ENCODE measurements around the gene GALK2. TPM values are rescaled to one million over a fixed set of nuclear protein-coding genes. Genes with fewer than 3 reads are reported as not detected.

Gene GALK2
- total RNA-seq, 1 experiment from 2014 or later = 13.7 TPM

DNA sequence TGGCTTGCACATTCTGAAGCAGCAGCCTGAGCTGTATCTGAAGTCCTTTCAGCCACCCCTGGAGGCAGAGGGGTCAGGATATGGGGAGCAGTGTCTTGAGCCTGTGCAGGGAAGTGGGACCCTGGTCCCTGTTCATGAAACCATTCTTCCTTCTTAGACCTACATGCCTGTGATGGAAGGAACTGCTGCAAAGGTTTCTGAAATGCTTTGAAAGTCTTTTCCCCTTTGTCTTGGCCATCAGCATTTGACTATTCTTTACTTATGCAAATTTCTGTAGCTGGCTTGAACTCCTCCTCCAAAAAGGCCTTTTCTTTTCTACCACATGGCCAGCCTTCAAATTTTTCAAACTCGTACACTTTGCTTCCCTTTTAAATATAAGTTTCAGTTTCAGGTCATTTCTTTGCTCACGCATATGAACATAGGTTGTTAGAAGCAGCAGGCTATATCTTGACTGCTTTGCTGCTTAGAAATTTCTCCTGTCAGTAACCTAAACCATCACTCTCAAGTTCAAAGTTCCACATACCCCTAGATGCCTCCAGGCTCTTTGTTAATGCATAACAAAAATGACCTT lies 62.3 kb downstream of the GALK2 start:
- H3K23ac ChIP-seq (ENCODE audit: insufficient read length, low read depth, low read length) = no peak overlapping the region
- H3K4ac ChIP-seq (ENCODE audit: low read depth, low read length) = no peak overlapping the region
- H2AFZ ChIP-seq (ENCODE audit: low read length) = no peak overlapping the region
- H4K5ac ChIP-seq (ENCODE audit: insufficient read length, low read depth, low read length) = no peak overlapping the region
- H4K8ac ChIP-seq (replicated peaks; ENCODE audit: insufficient read length, low read depth, low read length) = no peak overlapping the region
- peaks cover 2% of the 10 kb centered on the region; the same call in 1 of the 2 replicates for H3K4me1 ChIP-seq (ENCODE audit: insufficient read depth, low read length)
- no peaks in the 10 kb centered on the region for H3K27me3 Mint-ChIP-seq (ENCODE audit: low read depth)
- no peak overlapping the region for H3T11ph ChIP-seq (ENCODE audit: low read length)
- H2BK12ac ChIP-seq (ENCODE audit: insufficient read length, low read depth, low read length) = no peak overlapping the region
- peaks cover 6 to 31% (median 30%) of the 10 kb centered on the region in 3 experiments for H3K36me3 Mint-ChIP-seq (ENCODE audit: insufficient read depth in 1 of 3, low read depth in 3 of 3)
- H2AK5ac ChIP-seq (ENCODE audit: insufficient read length, low read length) = no peak overlapping the region
- no peaks in the 10 kb centered on the region for H3K79me1 ChIP-seq (ENCODE audit: insufficient read depth, low read depth, low read length, poor library complexity, severe bottlenecking)
- no peak overlapping the region for H3K14ac ChIP-seq (ENCODE audit: insufficient read depth, low read length)
- no peak overlapping the region for H3K27ac ChIP-seq (ENCODE audit: insufficient read length, low read depth, low read length)
- no peaks in the 10 kb centered on the region for H3K27me3 ChIP-seq (ENCODE audit: insufficient read depth, low read length)
- H2BK20ac ChIP-seq (ENCODE audit: low read depth, low read length, poor library complexity, severe bottlenecking) = no peak overlapping the region
- H3K9ac ChIP-seq (ENCODE audit: extremely low read depth, insufficient read length, low read length) = no peak overlapping the region
- TF ChIP-seq, protein P1, sequence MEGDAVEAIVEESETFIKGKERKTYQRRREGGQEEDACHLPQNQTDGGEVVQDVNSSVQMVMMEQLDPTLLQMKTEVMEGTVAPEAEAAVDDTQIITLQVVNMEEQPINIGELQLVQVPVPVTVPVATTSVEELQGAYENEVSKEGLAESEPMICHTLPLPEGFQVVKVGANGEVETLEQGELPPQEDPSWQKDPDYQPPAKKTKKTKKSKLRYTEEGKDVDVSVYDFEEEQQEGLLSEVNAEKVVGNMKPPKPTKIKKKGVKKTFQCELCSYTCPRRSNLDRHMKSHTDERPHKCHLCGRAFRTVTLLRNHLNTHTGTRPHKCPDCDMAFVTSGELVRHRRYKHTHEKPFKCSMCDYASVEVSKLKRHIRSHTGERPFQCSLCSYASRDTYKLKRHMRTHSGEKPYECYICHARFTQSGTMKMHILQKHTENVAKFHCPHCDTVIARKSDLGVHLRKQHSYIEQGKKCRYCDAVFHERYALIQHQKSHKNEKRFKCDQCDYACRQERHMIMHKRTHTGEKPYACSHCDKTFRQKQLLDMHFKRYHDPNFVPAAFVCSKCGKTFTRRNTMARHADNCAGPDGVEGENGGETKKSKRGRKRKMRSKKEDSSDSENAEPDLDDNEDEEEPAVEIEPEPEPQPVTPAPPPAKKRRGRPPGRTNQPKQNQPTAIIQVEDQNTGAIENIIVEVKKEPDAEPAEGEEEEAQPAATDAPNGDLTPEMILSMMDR (conservative IDR thresholded peaks at IDR 0.05) = no peak
- peaks cover 8 to 23% of the 10 kb centered on the region in 2 experiments; a peak in 4 of 5 replicates for H3K9me3 Mint-ChIP-seq
- no peak overlapping the region for H2BK120ac ChIP-seq (ENCODE audit: low read depth, low read length, poor library complexity, severe bottlenecking)
- peak overlapping the region; percentile 1 for H3K4me2 ChIP-seq (ENCODE audit: insufficient read depth, insufficient read length, low read length)
- H3K4me1 Mint-ChIP-seq = peaks cover 36 to 42% of the 10 kb centered on the region in 2 experiments
- H2BK5ac ChIP-seq (ENCODE audit: insufficient read length, low read length) = no peak overlapping the region
- no peak overlapping the region; a peak in 1 of 5 replicates for H3K4me3 Mint-ChIP-seq
- no CpG with 5 or more reads among the region's 2 CpGs for WGBS (ENCODE audit: extremely low coverage, insufficient read length, low lambda C conversion rate)
- H4K20me1 ChIP-seq (ENCODE audit: control insufficient read depth, insufficient read depth, insufficient read length) = no peaks in the 10 kb centered on the region
- H3K27ac Mint-ChIP-seq = peak overlapping the region in 2 of 3 experiments; percentile 39 to 74; a peak in 3 of 7 replicates
- H3K9me3 ChIP-seq (ENCODE audit: control insufficient read depth, low read depth, low read length) = no peaks in the 10 kb centered on the region
- H2BK15ac ChIP-seq (ENCODE audit: low read depth, low read length) = no peak overlapping the region
- H4K91ac ChIP-seq (ENCODE audit: insufficient read length, low read depth, low read length) = no peak overlapping the region
- no peaks in the 10 kb centered on the region for H3K79me2 ChIP-seq (ENCODE audit: insufficient read depth, low read length)
- no peak for DNase-seq
- H3K56ac ChIP-seq (ENCODE audit: insufficient read length, low read depth, low read length) = no peak overlapping the region
- no peak overlapping the region for H3K18ac ChIP-seq (ENCODE audit: insufficient read length, low read depth, low read length)
- H3K23me2 ChIP-seq (ENCODE audit: insufficient read length, low read depth, low read length, poor library complexity, severe bottlenecking) = no peaks in the 10 kb centered on the region
